Neural progenitor cell (in vitro differentiated cells): Measurements from ENCODE around the gene CFAP54. TPM values are rescaled to one million over a fixed set of nuclear protein-coding genes. Genes with fewer than 3 reads are reported as not detected.

Experiments
- DNase-seq: peaks from one replicate; pipeline ENCODE4 v3.0.0-alpha.2; 2016; ENCODE audit warnings: low spot score
- H2AFZ ChIP-seq: fragments of 200-600 bp; sonication (generic); replicated peaks from 2 replicates; pipeline ENCODE4 v1.6.1; 2016; ENCODE audit warnings: antibody characterized with exemption
- H3F3A ChIP-seq: fragments of 200-600 bp; sonication (generic); 2 replicates; pipeline ENCODE4 v1.6.1; 2016; ENCODE audit warnings: antibody characterized with exemption, low read depth
- H3K27ac ChIP-seq: fragments of 200-600 bp; sonication (generic); 2 replicates; pipeline ENCODE4 v1.5.1; 2016; ENCODE audit warnings: mild to moderate bottlenecking
- H3K27me3 ChIP-seq: fragments of 200-600 bp; sonication (generic); 2 replicates; pipeline ENCODE4 v1.6.1; 2016; ENCODE audit warnings: mild to moderate bottlenecking, moderate library complexity
- H3K36me3 ChIP-seq: fragments of 200-600 bp; sonication (generic); 2 replicates; pipeline ENCODE4 v1.5.1; 2016
- H3K4me1 ChIP-seq: fragments of 200-600 bp; sonication (generic); 2 replicates; pipeline ENCODE4 v1.6.1; 2016; ENCODE audit warnings: mixed run types
- H3K4me2 ChIP-seq: fragments of 200-600 bp; sonication (generic); 2 replicates; pipeline ENCODE4 v1.6.1; 2016
- H3K4me3 ChIP-seq: fragments of 200-600 bp; sonication (generic); 2 replicates; pipeline ENCODE4 v1.5.1; 2016
- H3K79me2 ChIP-seq: fragments of 200-600 bp; sonication (generic); 2 replicates; pipeline ENCODE4 v1.6.1; 2016; ENCODE audit warnings: low read depth
- H3K9ac ChIP-seq: fragments of 200-600 bp; sonication (generic); 2 replicates; pipeline ENCODE4 v1.6.1; 2016
- H3K9me3 ChIP-seq: fragments of 200-600 bp; sonication (generic); 2 replicates; pipeline ENCODE4 v1.5.1; 2016; ENCODE audit warnings: low read depth
- H4K20me1 ChIP-seq: fragments of 200-600 bp; sonication (generic); 2 replicates; pipeline ENCODE4 v1.6.1; 2016; ENCODE audit warnings: low read depth
- H3K27ac Mint-ChIP-seq: 3 replicates; pipeline ENCODE4 v1.8.0; 2021; ENCODE audit warnings: mixed read lengths
- H3K27me3 Mint-ChIP-seq: 2 replicates; pipeline ENCODE4 v1.8.0; 2022; ENCODE audit warnings: low read depth, mild to moderate bottlenecking, inconsistent platforms, moderate library complexity, mixed read lengths; ENCODE audit not compliant: insufficient read depth
- H3K36me3 Mint-ChIP-seq: 3 replicates; pipeline ENCODE4 v1.8.0; 2021; ENCODE audit warnings: mixed read lengths
- H3K4me1 Mint-ChIP-seq: 3 replicates; pipeline ENCODE4 v1.8.0; 2021; ENCODE audit warnings: mixed read lengths
- H3K4me3 Mint-ChIP-seq: 3 replicates; pipeline ENCODE4 v1.8.0; 2021; ENCODE audit warnings: mild to moderate bottlenecking, moderate library complexity, mixed read lengths
- H3K9me3 Mint-ChIP-seq: 3 replicates; pipeline ENCODE4 v1.8.0; 2020; ENCODE audit warnings: mixed read lengths
- EZH2 ChIP-seq: fragments of 200-600 bp; sonication (generic); IDR thresholded peaks from 2 replicates; pipeline ENCODE4 v1.6.1; 2017; ENCODE audit warnings: antibody characterized with exemption, mild to moderate bottlenecking, moderate library complexity
- EZH2phosphoT487 ChIP-seq: fragments of 200-600 bp; sonication (generic); IDR thresholded peaks from 2 replicates; pipeline ENCODE4 v1.6.1; 2017; ENCODE audit warnings: antibody characterized with exemption
- total RNA-seq: library from RNA; depleted of rRNA; stranded (reverse); fragments of >200 nt; gene quantifications from 2 replicates; pipeline ENCODE4 v1.2.3, GENCODE V29; 2015; ENCODE audit warnings: low replicate concordance
- TF ChIP-seq, protein P1 (sequence below): fragments of 200-600 bp; sonication (generic); IDR thresholded peaks from 2 replicates; pipeline ENCODE4 v1.5.1; 2017; ENCODE audit warnings: antibody characterized with exemption, mild to moderate bottlenecking

The CFAP54 gene
- total RNA-seq, 1 donor from 2014 or later = 4.2 TPM

DNA sequence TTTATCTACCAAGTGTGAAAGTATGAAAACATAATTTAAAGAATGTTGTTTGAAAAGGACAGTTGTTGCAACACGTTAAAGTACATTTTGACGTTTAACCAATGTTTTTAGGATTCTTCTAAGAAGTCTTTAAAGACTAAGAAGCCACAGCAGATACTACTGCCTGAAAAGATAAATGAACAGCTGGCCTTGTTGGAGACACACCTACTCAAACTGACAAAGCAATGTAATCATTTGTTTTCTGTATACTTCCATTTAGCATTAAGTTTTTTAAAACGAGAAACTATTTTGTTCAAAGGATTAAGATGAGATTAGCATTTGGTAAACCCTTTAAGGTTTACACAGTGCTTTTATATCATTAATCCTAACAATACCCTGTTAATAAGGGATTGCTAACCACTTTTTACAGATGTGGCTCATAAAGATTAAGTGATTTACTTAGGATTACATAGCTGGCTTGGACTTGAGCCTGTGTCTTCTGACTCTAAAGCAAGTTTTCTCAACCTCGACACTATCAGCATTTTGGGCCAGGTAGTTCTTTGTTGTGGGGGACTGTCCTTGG is 134.4 kb downstream of the CFAP54 start:
- no peak overlapping the region for H3K4me3 Mint-ChIP-seq
- TF ChIP-seq EZH2 (no peak), EZH2phosphoT487 (peak; percentile 94)
- TF ChIP-seq, protein P1, sequence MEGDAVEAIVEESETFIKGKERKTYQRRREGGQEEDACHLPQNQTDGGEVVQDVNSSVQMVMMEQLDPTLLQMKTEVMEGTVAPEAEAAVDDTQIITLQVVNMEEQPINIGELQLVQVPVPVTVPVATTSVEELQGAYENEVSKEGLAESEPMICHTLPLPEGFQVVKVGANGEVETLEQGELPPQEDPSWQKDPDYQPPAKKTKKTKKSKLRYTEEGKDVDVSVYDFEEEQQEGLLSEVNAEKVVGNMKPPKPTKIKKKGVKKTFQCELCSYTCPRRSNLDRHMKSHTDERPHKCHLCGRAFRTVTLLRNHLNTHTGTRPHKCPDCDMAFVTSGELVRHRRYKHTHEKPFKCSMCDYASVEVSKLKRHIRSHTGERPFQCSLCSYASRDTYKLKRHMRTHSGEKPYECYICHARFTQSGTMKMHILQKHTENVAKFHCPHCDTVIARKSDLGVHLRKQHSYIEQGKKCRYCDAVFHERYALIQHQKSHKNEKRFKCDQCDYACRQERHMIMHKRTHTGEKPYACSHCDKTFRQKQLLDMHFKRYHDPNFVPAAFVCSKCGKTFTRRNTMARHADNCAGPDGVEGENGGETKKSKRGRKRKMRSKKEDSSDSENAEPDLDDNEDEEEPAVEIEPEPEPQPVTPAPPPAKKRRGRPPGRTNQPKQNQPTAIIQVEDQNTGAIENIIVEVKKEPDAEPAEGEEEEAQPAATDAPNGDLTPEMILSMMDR = no peak
- H3K4me3 ChIP-seq = peak overlapping the region; percentile 20
- no peak overlapping the region for H3K27ac Mint-ChIP-seq
- H3K9me3 Mint-ChIP-seq = no peaks in the 10 kb centered on the region
- H3K27ac ChIP-seq = no peak overlapping the region
- peaks cover 20% of the 10 kb centered on the region for H3K4me1 Mint-ChIP-seq
- peaks cover 12% of the 10 kb centered on the region for H4K20me1 ChIP-seq
- H3K9me3 ChIP-seq = no peaks in the 10 kb centered on the region
- H3K4me2 ChIP-seq = peak overlapping the region; percentile 64
- H2AFZ ChIP-seq = no peak overlapping the region
- H3K36me3 Mint-ChIP-seq = no peaks in the 10 kb centered on the region
- peaks cover 22% of the 10 kb centered on the region for H3F3A ChIP-seq
- peaks cover 59% of the 10 kb centered on the region for H3K27me3 ChIP-seq
- no peaks in the 10 kb centered on the region for H3K79me2 ChIP-seq
- peaks cover 2% of the 10 kb centered on the region for H3K27me3 Mint-ChIP-seq
- peak; percentile 27 for DNase-seq
- peaks cover 21% of the 10 kb centered on the region for H3K4me1 ChIP-seq
- H3K9ac ChIP-seq = no peak overlapping the region
- H3K36me3 ChIP-seq = no peaks in the 10 kb centered on the region

DNA sequence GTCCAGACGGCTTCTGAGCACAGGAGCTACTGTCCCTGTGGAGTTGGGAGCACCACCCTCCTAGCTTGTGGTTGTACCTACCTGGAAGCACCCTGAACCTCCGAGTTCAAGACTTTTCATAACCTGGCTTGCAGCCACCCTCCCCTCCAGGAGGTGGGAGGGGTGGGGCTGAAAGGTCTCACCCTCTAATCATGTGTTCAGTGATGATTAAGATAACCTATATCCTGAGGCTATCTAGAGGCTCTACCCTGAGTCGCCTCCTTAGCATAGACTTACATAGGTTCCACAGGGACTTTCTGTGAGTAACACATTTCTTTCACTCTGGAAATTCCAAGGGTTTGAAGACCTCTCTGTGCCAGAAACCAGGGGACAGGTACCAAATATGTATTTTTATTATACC is 146.5 kb downstream of the CFAP54 start:
- Mint-ChIP-seq H3K27ac (no peak overlapping the region), H3K36me3 (peaks cover 2% of the 10 kb centered on the region), H3K4me1 (no peaks in the 10 kb centered on the region)

DNA sequence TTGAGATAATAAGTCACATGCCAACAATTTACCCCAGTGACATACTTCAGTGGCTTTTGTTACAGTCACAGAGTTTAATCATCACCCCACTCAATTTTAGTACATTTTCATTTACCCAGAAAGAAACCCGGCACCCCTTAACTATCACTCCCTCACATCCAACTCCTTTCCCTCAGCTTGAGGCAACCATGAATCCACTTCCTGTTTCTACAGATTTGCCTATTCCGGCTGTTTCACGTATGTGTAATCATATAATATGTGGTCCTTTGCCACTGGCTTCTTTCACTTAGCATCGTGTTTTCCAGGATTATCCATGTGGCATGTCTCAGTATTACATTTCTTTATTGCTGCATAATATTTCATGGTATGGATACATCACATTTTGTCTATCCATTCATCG is 147.5 kb downstream of the CFAP54 start:
- Mint-ChIP-seq H3K36me3 (peaks cover 2% of the 10 kb centered on the region), H3K27me3 (no peaks in the 10 kb centered on the region)
- H3K4me1 ChIP-seq = no peaks in the 10 kb centered on the region

More for the DNA sequence above, 146.5 kb downstream of the CFAP54 start:
- Mint-ChIP-seq H3K4me3 (no peak overlapping the region), H3K27me3 (no peaks in the 10 kb centered on the region), H3K9me3 (peaks cover 5% of the 10 kb centered on the region)
- Histone ChIP-seq H3K27ac (no peak overlapping the region), H3K4me2 (no peak overlapping the region), H3K79me2 (no peaks in the 10 kb centered on the region), H3K9ac (no peak overlapping the region), H3K27me3 (no peaks in the 10 kb centered on the region), H3K9me3 (no peaks in the 10 kb centered on the region), H4K20me1 (no peaks in the 10 kb centered on the region), H3K4me3 (no peak overlapping the region), H3K4me1 (no peaks in the 10 kb centered on the region), H3K36me3 (no peaks in the 10 kb centered on the region), H2AFZ (no peak overlapping the region), H3F3A (no peaks in the 10 kb centered on the region)
- TF ChIP-seq EZH2phosphoT487 (no peak), EZH2 (no peak)
- TF ChIP-seq, protein P1 = no peak
- no peak for DNase-seq

More for the DNA sequence above, 147.5 kb downstream of the CFAP54 start:
- no peak for DNase-seq
- no peak overlapping the region for H3K27ac Mint-ChIP-seq
- no peaks in the 10 kb centered on the region for H4K20me1 ChIP-seq
- H3K36me3 ChIP-seq = no peaks in the 10 kb centered on the region
- no peaks in the 10 kb centered on the region for H3K27me3 ChIP-seq
- H3K9ac ChIP-seq = no peak overlapping the region
- H3K9me3 ChIP-seq = no peaks in the 10 kb centered on the region
- no peak overlapping the region for H3K27ac ChIP-seq
- no peaks in the 10 kb centered on the region for H3K4me1 Mint-ChIP-seq
- H3K79me2 ChIP-seq = no peaks in the 10 kb centered on the region
- H3K9me3 Mint-ChIP-seq = peaks cover 7% of the 10 kb centered on the region
- H3F3A ChIP-seq = no peaks in the 10 kb centered on the region
- no peak overlapping the region for H2AFZ ChIP-seq
- H3K4me2 ChIP-seq = no peak overlapping the region
- no peak overlapping the region for H3K4me3 ChIP-seq
- no peak overlapping the region for H3K4me3 Mint-ChIP-seq
- no peak for TF ChIP-seq EZH2
- TF ChIP-seq, protein P1 = no peak
- no peak for TF ChIP-seq EZH2phosphoT487
